ENCODE measurements around the gene KRTAP4-16. TPM values are rescaled to one million over a fixed set of nuclear protein-coding genes. Genes with fewer than 3 reads are reported as not detected.
"Not testable (repeated sequence)": the region's sequence is repeated elsewhere in the genome, so short reads cannot be mapped to it uniquely, and the experiment has no call there.

Gene KRTAP4-16
- total RNA-seq, 2 experiments from 2014 or later, result not detected

DNA sequence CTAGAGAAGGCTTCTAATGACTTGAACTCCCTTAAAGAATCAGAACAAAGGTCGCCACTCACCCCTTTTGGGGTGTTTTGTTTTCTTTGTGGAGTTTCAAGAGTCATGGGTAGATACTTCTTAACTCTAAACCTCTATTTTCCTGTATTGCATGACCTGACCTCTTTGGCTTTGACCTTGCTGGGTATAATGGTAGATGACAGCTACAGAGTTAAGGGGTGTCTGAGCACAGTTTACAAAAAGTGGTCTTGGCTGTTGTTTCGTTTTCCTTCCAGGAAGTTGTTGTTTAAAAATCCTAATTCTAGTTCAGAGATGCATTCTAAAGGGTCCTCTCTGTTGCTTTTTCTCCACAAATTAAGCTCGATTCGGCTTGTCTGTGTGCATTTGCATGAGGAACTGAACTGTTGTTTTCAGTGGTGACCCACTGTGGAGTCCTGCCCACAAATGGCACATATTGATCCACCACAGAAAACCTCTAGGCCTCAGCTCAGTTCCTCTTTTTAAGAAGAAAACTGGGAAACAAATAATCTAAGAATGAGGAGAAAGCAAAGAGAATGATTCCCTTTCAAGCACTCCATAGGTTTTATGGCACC is 13.2 kb downstream of the KRTAP4-16 start:
- H3K36me3 Mint-ChIP-seq; H3K27me3 Mint-ChIP-seq; DNase-seq; H3K4me3 Mint-ChIP-seq; H3K27ac Mint-ChIP-seq; CTCF ChIA-PET; POLR2A ChIA-PET; intact Hi-C loops (cut with micrococcal nuclease); H3K4me1 Mint-ChIP-seq (ENCODE audit: low read depth); H3K9me3 Mint-ChIP-seq: not testable (repeated sequence)

DNA sequence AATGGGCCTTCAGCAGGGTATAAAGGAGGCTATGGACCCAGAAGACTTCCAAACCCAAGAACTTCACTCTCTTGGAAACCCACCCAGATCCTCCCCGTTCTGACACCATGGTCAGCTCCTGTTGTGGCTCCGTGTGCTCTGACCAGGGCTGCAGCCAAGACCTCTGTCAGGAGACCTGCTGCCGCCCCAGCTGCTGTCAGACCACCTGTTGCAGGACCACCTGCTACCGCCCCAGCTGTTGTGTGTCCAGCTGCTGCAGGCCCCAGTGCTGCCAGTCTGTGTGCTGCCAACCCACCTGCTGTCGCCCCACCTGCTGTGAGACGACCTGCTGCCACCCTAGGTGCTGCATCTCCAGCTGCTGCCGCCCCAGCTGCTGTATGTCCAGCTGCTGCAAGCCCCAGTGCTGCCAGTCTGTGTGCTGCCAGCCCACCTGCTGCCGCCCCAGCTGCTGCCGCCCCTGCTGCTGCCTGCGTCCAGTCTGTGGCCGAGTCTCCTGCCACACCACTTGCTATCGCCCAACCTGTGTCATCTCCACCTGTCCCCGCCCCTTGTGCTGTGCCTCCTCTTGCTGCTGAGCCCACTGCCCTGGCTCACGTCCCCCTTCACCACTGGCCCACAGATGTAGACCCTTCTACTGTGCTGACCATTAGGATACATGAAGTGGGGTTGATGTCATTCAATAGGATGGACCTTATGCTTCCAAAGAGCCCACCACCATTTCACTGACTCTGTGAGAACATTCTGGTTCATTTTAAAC is 17.7 kb downstream of the KRTAP4-16 start, which contains the start of gene KRTAP4-7:
TSS of gene KRTAP4-7 (plus strand) at position 51 of the 757 bp plus-strand sequence. CDS start at position 108, 57 bp downstream.
- POLR2A ChIA-PET; H3K4me1 Mint-ChIP-seq (ENCODE audit: low read depth): not testable (repeated sequence)

GRCh38 chr17:41083427-41083826 is 18.6 kb downstream of the KRTAP4-16 start:
- H3K4me3 Mint-ChIP-seq; CTCF ChIA-PET; H3K9me3 Mint-ChIP-seq; DNase-seq; H3K4me1 Mint-ChIP-seq (ENCODE audit: low read depth); H3K27ac Mint-ChIP-seq; POLR2A ChIA-PET; H3K36me3 Mint-ChIP-seq; intact Hi-C loops (cut with micrococcal nuclease): not testable (repeated sequence)
- peaks cover 13% of the 10 kb centered on the region for H3K27me3 Mint-ChIP-seq

More for the DNA sequence above, 17.7 kb downstream of the KRTAP4-16 start, which contains the start of gene KRTAP4-7:
- H3K27me3 Mint-ChIP-seq, result peaks cover 12% of the 10 kb centered on the region
- CTCF ChIA-PET; H3K9me3 Mint-ChIP-seq; H3K36me3 Mint-ChIP-seq; DNase-seq; H3K27ac Mint-ChIP-seq; H3K4me3 Mint-ChIP-seq; intact Hi-C loops (cut with micrococcal nuclease): not testable (repeated sequence)

- Mint-ChIP-seq H3K4me3 (no peak overlapping the region), H3K4me1 (ENCODE audit: low read depth) (no peaks in the 10 kb centered on the region), H3K36me3 (no peaks in the 10 kb centered on the region), H3K9me3 (no peaks in the 10 kb centered on the region), H3K27me3 (peaks cover 13% of the 10 kb centered on the region), H3K27ac (no peak overlapping the region)
- CTCF ChIA-PET, result no interaction called here
- intact Hi-C loops (cut with micrococcal nuclease), result no loop called here
- POLR2A ChIA-PET, result no interaction called here
- DNase-seq, result no peak
These were observed 19.4 kb downstream of the KRTAP4-16 start for GRCh38 chr17:41082626-41083025.

DNA sequence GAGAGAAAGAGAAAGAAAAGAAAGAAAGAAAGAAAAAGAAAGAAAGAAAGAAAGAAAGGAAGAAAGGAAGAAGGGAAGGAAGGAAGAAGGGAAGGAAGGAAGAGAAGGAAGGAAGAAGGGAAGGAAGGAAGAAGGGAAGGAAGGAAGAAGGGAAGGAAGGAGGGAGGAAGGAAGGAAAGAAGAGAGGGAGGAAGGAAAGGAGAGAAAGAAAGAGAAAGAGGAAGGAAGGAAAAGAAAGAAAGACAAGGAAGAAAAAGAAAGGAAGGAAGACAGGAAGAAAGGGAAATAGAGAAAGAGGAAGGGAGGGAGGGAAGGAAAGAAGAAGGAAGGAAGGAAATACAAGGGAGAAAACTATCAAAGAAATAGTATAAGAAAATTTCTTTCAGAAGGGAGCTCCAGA is 25.2 kb downstream of the KRTAP4-16 start:
- intact Hi-C loops (cut with micrococcal nuclease), result no loop called here
- peaks cover 14% of the 10 kb centered on the region for H3K27me3 Mint-ChIP-seq
- DNase-seq, result no peak
- no peaks in the 10 kb centered on the region for H3K36me3 Mint-ChIP-seq
- ChIA-PET POLR2A (no interaction called here), CTCF (no interaction called here)
- H3K27ac Mint-ChIP-seq, result no peak overlapping the region
- H3K4me3 Mint-ChIP-seq, result no peak overlapping the region
- no peaks in the 10 kb centered on the region for H3K4me1 Mint-ChIP-seq (ENCODE audit: low read depth)
- H3K9me3 Mint-ChIP-seq, result no peaks in the 10 kb centered on the region

DNA sequence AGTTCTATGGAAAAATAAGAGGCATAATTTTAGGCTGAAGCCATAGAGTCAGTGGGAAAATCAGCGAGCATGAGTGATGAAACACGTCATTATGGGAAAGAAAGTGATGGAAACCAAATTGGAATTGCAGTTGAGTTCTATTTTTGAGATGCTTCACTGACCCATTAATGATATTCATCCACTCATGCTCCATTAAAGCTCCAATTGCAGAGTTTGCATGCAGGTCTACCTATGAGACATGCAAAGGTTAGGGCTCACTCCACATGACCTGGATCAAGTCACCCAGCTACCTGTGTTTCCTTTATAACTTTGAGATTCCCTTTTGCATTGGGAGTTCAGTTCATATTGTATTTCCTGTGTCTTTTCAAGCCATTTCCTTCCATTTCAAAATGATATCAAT is 28.3 kb downstream of the KRTAP4-16 start:
- ChIA-PET POLR2A (no interaction called here), CTCF (no interaction called here)
- DNase-seq, result no peak
- no peaks in the 10 kb centered on the region for H3K9me3 Mint-ChIP-seq
- H3K4me1 Mint-ChIP-seq (ENCODE audit: low read depth), result no peaks in the 10 kb centered on the region
- intact Hi-C loops (cut with micrococcal nuclease), result no loop called here
- no peak overlapping the region for H3K4me3 Mint-ChIP-seq
- no peaks in the 10 kb centered on the region for H3K36me3 Mint-ChIP-seq
- no peak overlapping the region for H3K27ac Mint-ChIP-seq
- peaks cover 11% of the 10 kb centered on the region for H3K27me3 Mint-ChIP-seq

DNA sequence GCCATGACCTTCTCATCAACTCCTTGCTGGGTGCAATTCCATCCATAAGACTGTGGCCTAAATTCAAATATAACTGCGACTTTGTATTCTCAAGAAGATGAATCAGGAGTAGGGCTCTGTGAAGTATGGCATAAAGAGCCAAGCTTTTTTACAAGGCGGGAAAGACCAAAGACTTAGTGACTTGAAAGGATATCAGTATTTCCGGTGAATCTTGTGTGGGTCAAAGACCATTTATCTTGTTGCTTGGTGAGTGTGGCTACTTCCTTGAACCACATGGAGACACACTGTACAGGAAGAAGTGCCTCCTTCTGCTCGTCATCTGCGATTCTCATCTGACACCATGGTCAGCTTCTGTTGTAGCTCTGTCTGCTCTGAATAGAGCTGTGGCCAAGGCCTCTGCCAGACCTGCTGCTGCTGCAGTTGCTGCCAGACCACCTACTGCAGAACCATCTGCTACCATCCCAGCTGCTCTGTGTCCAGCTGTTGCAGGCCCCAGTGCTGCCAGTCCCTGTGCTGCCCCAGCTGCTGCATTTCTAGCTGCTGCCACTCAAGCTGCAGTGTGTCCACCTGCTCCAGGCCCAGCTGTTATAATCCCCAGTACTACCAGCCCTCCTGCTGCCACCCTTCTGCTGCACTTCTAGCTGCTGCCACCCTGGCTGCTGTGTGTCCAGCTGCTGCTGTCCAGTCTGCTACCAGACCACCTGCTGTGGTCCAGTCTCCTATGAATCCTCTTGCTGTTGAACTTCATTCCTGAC is 30.2 kb downstream of the KRTAP4-16 start:
- no peak overlapping the region for H3K4me3 Mint-ChIP-seq
- no peak overlapping the region for H3K27ac Mint-ChIP-seq
- CTCF ChIA-PET, result no interaction called here
- no peaks in the 10 kb centered on the region for H3K4me1 Mint-ChIP-seq (ENCODE audit: low read depth)
- peaks cover 11% of the 10 kb centered on the region for H3K27me3 Mint-ChIP-seq
- H3K9me3 Mint-ChIP-seq, result no peaks in the 10 kb centered on the region
- POLR2A ChIA-PET, result no interaction called here
- H3K36me3 Mint-ChIP-seq, result no peaks in the 10 kb centered on the region
- intact Hi-C loops (cut with micrococcal nuclease), result no loop called here
- no peak for DNase-seq

DNA sequence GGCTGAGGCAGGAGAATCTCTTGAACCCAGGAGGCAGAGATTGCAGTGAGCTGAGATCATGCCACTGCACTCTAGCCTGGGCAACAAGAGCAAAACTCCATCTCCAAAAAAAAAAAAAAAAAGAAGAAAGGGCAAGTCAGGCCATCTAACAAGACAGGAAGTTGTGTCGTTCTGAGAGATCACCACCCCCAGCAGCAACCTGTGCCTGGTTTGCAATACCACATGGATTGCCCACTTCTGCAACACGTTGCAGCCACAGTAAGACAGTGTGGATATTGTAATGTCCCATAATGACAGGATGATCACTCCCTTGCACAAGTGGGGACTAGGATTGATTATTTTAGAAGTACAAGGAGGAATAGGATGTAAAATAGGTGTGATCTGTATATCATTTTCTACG is 33.0 kb downstream of the KRTAP4-16 start:
- Mint-ChIP-seq H3K27me3 (peaks cover 4% of the 10 kb centered on the region), H3K4me3 (no peak overlapping the region), H3K36me3 (no peaks in the 10 kb centered on the region), H3K27ac (no peak overlapping the region), H3K4me1 (ENCODE audit: low read depth) (no peaks in the 10 kb centered on the region), H3K9me3 (no peaks in the 10 kb centered on the region)
- POLR2A ChIA-PET, result no interaction called here
- CTCF ChIA-PET, result no interaction called here
- intact Hi-C loops (cut with micrococcal nuclease), result no loop called here
- no peak for DNase-seq

DNA sequence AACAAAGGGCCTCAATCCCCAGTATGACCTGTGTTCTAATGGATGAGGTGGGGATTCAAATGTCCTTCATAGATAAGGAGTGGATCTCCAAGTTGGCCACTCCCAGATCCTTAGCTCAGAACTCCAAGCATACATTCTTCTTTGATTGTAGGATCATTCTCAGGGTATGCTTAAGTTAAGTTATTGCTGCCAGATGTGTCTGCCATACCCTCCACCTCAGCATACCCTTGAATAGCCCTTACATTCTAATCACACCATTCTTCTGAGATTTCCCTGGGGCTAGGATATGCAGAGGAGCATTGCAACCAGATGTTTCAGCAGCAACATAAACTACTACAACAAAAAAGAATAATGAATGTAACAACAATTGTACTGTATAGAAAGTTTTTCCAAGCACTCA is 34.7 kb downstream of the KRTAP4-16 start:
- POLR2A ChIA-PET, result no interaction called here
- Mint-ChIP-seq H3K4me1 (ENCODE audit: low read depth) (no peaks in the 10 kb centered on the region), H3K36me3 (no peaks in the 10 kb centered on the region), H3K27me3 (no peaks in the 10 kb centered on the region), H3K27ac (no peak overlapping the region), H3K4me3 (no peak overlapping the region), H3K9me3 (no peaks in the 10 kb centered on the region)
- no peak for DNase-seq
- CTCF ChIA-PET, result no interaction called here
- intact Hi-C loops (cut with micrococcal nuclease), result no loop called here

- intact Hi-C loops (cut with micrococcal nuclease), result no loop called here
- Mint-ChIP-seq H3K36me3 (no peaks in the 10 kb centered on the region), H3K27me3 (peaks cover 2% of the 10 kb centered on the region), H3K27ac (no peak within 1 kb of the TSS), H3K9me3 (no peaks in the 10 kb centered on the region), H3K4me3 (no peak within 1 kb of the TSS), H3K4me1 (ENCODE audit: low read depth) (no peaks in the 10 kb centered on the region)
- CTCF ChIA-PET, result no interaction called here
- POLR2A ChIA-PET, result no interaction called here
- DNase-seq, result no peak
These were observed 36.0 kb downstream of the KRTAP4-16 start, which contains the start of gene KRTAP2-4 for GRCh38 chr17:41065829-41066624. Gene KRTAP2-4 (minus strand): TSS chr17:41065879. CDS start chr17:41065845, 34 bp downstream.

- CTCF ChIA-PET; H3K4me3 Mint-ChIP-seq; POLR2A ChIA-PET; DNase-seq; H3K4me1 Mint-ChIP-seq (ENCODE audit: low read depth); H3K9me3 Mint-ChIP-seq; H3K27me3 Mint-ChIP-seq; intact Hi-C loops (cut with micrococcal nuclease); H3K27ac Mint-ChIP-seq; H3K36me3 Mint-ChIP-seq: not testable (repeated sequence)
These were observed 36.9 kb downstream of the KRTAP4-16 start for GRCh38 chr17:41065016-41065689.

DNA sequence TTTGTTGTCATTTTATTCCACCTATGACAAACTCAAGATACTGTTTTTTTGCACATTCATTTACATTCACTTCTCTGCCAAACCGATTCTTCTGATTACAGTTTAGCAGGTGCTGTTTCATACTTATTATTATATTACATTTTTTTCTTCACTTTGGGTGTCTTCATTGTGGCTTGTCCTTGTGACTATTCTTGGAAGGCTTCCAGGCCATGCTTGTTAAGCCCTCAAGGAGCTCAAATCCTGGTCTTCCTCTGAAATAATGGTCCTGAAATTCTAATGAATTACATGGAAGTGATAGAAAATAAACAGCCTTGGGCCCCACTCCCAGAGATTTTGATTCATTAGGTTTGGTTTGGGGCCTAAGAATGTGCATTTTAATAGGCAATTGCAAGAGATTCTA is 37.7 kb downstream of the KRTAP4-16 start:
- H3K36me3 Mint-ChIP-seq, result no peaks in the 10 kb centered on the region
- H3K4me1 Mint-ChIP-seq (ENCODE audit: low read depth), result no peaks in the 10 kb centered on the region
- POLR2A ChIA-PET, result no interaction called here
- no peak for DNase-seq
- no peak overlapping the region for H3K4me3 Mint-ChIP-seq
- no peak overlapping the region for H3K27ac Mint-ChIP-seq
- CTCF ChIA-PET, result interaction anchor here (0.7 kb wide), 1 partner anchor 304 kb away, joined by 3 read pairs; no protein-coding TSS in a partner anchor
- intact Hi-C loops (cut with micrococcal nuclease), result no loop called here
- H3K27me3 Mint-ChIP-seq, result peaks cover 13% of the 10 kb centered on the region
- H3K9me3 Mint-ChIP-seq, result no peaks in the 10 kb centered on the region

All from activated CD4-positive, alpha-beta memory T cell treated with anti-CD3 and anti-CD28 coated beads for 36 hours (primary cell).